GM10847 (cell line): ENCODE measurements around the gene LGMN.

Experiments used
- POLR2A ChIP-seq: IDR thresholded peaks from 2 replicates; pipeline ENCODE4 v1.6.1; 2011; ENCODE audit not compliant: insufficient read length; ENCODE audit errors: extremely low read depth

LGMN gene

DNA sequence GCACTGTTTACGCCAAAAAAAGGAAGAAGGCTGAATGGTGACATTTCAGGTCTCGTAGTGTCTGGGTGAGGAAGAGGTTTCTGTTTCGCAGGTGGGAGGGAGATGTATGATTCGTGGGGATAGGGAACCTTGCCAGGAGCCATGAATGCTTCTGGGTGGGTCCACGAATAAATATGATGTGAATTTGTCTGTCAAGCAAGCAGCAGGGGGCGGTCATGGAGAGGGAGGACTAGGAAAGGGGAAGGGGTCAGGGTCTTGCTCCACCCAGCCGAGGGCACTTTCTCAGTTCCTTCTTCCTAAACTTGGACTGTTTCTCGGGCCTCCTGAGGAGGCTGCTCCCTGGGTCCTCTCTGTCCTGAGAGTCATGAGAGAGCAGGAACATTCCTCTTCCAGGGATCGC lies 72.5 kb downstream of the LGMN start:
- TF ChIP-seq POLR2A, result no peak

GRCh38 chr14:92675421-92675820 lies 73.0 kb downstream of the LGMN start:
- TF ChIP-seq POLR2A, result no peak

DNA sequence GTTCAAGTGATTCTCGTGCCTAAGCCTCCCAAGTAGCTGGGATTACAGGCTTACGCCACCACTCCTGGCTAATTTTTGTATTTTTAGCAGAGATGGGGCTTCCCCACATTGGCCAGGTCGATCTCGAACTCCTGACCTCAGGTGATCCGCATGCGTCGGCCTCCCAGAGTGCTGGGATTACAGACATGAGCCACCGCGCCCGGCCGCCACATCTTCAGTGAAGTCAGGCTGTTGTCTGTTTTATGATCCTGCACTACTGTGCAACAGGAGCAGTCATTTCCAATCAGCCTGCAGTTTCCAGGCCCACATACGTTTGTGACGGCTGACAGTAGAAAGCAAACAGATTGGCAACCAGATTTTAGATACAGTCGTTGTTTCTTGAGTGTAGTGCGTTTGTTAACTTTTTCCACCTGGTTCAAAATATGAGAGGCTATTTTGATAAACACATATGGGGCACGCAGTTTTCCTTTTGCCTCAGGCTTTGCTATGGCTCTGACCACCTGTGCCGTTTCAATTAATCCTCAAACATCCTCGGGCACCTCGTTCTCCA lies 74.8 kb downstream of the LGMN start:
- no peak for TF ChIP-seq POLR2A

DNA sequence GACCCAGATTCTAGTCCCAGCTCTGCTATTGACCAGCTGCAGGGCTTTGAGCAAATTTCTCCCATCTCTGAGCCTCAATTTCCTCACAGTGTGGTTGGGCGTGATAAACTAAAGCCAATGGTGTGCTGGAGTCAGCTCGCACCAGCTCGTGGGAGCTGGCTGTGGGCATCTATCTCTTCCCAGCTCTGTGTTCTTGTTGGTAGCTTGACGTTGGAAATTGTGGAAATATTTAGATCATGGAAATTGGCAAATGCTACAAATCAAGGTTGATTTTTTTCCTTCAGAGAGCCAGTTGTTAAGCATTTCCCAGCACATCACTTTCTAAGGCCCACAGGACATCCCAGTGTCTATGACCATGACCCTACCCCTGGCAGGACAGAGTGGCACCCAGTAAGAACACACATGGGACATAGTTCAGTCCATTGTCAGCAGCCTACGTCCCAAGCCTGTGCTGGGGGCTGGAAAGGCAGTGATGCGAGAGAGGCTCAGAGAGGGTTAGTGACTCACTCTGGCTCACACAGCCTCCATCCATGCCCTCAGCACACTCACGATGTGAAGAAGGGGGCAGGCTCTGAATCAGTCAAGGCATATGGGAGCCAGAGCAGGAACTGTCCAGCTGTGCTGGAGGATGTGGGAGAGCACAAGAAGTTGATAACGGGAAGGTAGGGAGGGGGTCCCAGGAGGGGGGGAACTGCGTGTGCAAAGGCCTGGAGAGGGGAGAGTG lies 77.6 kb downstream of the LGMN start:
- no peak for TF ChIP-seq POLR2A

DNA sequence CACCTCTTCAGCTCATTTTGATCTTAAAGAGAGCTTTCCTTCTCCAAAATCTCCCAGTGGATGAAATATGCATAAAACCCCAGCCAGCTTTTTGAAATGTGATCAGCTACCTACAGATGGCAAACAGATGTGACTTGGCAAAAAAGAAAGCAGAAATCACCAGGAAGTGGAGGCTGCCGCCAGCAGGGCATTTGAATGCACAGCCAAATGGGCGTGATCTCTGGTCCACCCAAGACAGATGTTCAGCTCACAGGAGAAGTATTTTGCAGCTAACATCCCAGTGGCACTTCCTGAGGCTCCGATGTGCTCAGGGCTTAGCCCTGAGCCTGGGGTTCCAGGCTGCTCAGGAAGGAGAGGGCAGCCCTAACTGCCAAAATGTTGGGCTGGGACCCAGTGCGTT lies 78.3 kb downstream of the LGMN start:
- TF ChIP-seq POLR2A, result no peak

GRCh38 chr14:92668276-92668973 lies 80.0 kb downstream of the LGMN start:
- no peak for TF ChIP-seq POLR2A

- no peak for TF ChIP-seq POLR2A
These were observed 82.2 kb downstream of the LGMN start for GRCh38 chr14:92666251-92666650.

DNA sequence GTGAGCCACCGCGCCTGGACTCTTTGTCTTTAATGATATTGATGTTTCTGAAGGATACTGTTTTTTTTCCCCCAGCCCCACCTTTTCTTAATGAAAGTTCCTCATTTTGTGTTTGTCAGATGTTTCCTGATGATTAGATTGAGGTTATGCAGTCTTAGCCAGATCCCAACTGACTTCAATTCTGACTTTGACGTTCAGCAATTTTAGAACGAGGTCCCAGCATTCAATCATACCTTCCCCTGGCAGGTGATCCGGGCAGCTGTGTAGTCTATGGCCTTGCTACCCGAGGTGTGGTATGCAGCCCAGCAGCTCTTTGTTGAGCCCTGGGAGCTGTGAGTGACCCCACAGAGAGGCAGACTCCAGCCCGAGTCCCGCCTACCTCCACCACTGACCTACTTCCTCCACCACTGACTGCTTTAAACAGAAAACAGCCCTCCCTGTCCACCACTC lies 82.7 kb downstream of the LGMN start:
- no peak for TF ChIP-seq POLR2A

DNA sequence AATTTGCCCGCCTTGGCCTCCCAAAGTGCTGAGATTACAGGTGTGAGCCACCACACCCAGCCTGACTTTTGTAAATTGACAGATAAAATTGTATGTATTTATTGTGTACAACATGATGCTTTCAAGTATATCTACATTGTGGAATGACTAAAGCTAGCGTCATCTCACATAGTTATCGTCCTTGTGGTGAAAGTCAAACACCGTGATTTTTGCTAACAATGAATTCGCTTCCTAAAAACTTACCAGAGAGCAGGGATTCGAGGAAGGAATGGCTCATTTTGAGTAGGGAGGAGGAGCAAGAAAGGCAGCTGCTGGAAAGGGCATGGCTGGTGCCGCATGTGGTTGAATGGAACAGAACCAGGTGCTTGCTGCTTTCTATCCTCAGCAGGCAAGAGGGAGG lies 85.4 kb downstream of the LGMN start:
- TF ChIP-seq POLR2A, result no peak

- TF ChIP-seq POLR2A, result no peak
These were observed 87.9 kb downstream of the LGMN start for GRCh38 chr14:92660571-92660970.

GRCh38 chr14:92659765-92660561 lies 88.5 kb downstream of the LGMN start:
- TF ChIP-seq POLR2A, result no peak

GRCh38 chr14:92658684-92659083 lies 89.7 kb downstream of the LGMN start:
- TF ChIP-seq POLR2A, result no peak

GRCh38 chr14:92658160-92658559 lies 90.3 kb downstream of the LGMN start:
- TF ChIP-seq POLR2A, result no peak

DNA sequence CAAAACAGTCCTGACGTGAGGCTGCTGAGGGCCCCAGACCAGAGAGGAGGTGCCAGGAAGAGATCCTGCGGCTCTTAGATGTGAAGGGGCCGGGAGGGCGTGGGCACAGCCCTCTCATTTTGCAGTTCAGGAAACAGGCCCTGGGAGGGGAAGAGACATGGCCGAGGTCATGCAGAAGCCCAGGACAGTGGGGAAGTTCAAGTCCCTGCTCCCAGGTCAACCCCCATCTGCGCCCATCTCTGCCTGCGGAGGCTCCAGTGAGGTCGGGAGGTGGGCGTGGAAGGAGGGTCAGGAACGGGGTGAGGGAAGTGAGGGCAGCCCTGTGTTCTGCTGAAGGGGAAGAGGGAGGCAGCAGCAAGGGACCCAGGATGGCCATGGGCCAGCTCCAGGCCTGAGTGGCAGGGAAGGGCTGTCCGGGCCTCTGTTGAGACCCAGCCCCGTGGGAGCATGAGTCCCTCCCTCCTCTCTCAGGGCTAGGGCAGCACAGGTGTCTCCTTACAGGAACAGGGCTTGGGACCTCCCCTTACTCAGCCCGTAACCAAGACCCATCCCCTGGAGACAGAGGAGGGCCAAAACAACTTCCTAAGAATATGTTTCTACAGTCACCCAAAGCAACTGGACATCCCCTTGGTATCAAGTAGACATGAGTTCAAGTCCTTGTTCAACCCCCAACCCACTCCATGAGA lies 90.8 kb downstream of the LGMN start:
- no peak for TF ChIP-seq POLR2A
